Measurements from ENCODE around the gene DDX46.

GRCh38 chr5:134819407-134819963 lies 60.9 kb downstream of the DDX46 start:
- TF ChIP-seq, protein P1, sequence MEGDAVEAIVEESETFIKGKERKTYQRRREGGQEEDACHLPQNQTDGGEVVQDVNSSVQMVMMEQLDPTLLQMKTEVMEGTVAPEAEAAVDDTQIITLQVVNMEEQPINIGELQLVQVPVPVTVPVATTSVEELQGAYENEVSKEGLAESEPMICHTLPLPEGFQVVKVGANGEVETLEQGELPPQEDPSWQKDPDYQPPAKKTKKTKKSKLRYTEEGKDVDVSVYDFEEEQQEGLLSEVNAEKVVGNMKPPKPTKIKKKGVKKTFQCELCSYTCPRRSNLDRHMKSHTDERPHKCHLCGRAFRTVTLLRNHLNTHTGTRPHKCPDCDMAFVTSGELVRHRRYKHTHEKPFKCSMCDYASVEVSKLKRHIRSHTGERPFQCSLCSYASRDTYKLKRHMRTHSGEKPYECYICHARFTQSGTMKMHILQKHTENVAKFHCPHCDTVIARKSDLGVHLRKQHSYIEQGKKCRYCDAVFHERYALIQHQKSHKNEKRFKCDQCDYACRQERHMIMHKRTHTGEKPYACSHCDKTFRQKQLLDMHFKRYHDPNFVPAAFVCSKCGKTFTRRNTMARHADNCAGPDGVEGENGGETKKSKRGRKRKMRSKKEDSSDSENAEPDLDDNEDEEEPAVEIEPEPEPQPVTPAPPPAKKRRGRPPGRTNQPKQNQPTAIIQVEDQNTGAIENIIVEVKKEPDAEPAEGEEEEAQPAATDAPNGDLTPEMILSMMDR (IDR thresholded peaks at IDR 0.05; ENCODE audit: low read depth, low read length), result no peak
- no peak for TF ChIP-seq EZH2phosphoT487 (IDR thresholded peaks at IDR 0.05; ENCODE audit: low read depth)
